ENCODE measurements around the gene RNF44.

DNA sequence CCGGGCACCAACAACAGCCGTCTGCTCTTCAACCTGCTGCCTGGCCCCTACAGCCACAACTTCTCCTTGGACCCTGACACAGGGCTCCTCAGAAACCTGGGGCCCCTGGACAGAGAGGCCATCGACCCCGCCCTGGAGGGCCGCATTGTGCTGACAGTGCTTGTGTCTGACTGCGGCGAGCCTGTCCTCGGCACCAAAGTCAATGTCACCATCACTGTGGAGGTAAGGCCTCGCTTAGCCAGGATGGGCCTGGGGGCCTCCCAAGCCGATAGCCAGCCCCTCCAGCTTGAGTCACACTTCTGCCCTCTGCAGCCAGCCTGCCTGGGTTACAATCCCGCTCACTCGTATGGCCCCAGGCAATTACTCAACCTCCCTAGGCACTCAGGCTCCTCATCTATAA lies 44.2 kb upstream of the RNF44 start:
- TF ChIP-seq POLR2AphosphoS5 (IDR thresholded peaks at IDR 0.05; ENCODE audit: low read depth, low read length) (no peak), POLR2A (IDR thresholded peaks at IDR 0.05; ENCODE audit: low read depth, low read length) (no peak), SPI1 (IDR thresholded peaks at IDR 0.05; ENCODE audit: low read depth, low read length) (no peak), PAX5 (IDR thresholded peaks at IDR 0.05; ENCODE audit: insufficient read depth, low read length, severe bottlenecking) (no peak), TAF1 (IDR thresholded peaks at IDR 0.05; ENCODE audit: low read depth, low read length) (no peak), POU2F2 (IDR thresholded peaks at IDR 0.05; ENCODE audit: low read depth, low read length) (no peak)

Measured in GM12891 (cell line).